A549 treated with CpdA at 1 μM for 4 hours (cell line): ENCODE results near the gene GRIPAP1. TPM values are rescaled to one million over a fixed set of nuclear protein-coding genes. Genes with fewer than 3 reads are reported as not detected.

Source experiments
- total RNA-seq: library from RNA; stranded (reverse); fragments of 200-300 nt; extraction: Qiagen RNA extraction; gene quantifications from 5 replicates; pipeline ENCODE4 v1.2.3, GENCODE V29; 2022; ENCODE audit warnings: low read depth

Gene GRIPAP1, protein sequence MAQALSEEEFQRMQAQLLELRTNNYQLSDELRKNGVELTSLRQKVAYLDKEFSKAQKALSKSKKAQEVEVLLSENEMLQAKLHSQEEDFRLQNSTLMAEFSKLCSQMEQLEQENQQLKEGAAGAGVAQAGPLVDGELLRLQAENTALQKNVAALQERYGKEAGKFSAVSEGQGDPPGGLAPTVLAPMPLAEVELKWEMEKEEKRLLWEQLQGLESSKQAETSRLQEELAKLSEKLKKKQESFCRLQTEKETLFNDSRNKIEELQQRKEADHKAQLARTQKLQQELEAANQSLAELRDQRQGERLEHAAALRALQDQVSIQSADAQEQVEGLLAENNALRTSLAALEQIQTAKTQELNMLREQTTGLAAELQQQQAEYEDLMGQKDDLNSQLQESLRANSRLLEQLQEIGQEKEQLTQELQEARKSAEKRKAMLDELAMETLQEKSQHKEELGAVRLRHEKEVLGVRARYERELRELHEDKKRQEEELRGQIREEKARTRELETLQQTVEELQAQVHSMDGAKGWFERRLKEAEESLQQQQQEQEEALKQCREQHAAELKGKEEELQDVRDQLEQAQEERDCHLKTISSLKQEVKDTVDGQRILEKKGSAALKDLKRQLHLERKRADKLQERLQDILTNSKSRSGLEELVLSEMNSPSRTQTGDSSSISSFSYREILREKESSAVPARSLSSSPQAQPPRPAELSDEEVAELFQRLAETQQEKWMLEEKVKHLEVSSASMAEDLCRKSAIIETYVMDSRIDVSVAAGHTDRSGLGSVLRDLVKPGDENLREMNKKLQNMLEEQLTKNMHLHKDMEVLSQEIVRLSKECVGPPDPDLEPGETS
- total RNA-seq, result 22.2 to 24.2 TPM (median 23.0 TPM) in 5 replicates

DNA sequence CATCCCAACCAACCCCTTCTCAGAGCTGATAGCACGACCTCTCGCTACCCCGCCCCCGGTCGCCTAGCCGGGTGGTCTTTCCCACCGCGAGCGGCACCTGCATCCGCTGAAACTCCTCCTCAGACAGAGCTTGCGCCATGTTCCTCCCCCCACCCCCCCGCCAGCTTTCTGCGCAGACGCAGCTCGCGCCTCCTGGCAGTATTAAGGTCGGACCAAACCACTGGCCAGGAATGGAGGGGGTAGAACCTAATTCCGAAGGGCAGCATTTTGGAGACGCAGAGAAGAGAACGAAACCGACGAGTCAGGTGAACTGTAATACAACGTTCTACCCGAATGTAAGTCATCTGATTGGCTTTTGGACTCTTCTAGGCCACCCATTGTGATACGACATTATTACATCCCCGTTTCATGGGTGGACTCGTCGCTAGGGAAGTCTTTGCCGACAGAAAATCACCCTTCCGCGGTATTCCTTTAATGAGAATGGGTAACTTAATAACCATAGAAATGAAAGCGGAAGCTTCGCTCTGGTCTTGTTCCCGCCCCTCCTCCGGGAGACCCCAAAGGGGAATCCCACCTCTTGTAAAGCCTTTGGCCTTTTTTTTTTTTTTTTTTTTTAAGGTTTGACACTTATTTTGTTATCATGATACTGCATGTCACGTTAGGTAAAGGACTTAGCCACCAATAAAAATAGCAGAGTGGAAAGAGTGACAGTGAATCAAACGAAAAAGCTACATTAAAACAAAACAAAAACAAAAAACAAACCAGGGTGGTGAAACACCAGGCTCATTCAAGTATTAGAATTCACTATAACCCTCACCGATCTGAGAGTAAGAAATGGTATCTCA, at the start of gene GRIPAP1:
TSS of gene GRIPAP1 (minus strand) at position 174 of the 845 bp plus-strand sequence. CDS start at position 139, 35 bp downstream.

DNA sequence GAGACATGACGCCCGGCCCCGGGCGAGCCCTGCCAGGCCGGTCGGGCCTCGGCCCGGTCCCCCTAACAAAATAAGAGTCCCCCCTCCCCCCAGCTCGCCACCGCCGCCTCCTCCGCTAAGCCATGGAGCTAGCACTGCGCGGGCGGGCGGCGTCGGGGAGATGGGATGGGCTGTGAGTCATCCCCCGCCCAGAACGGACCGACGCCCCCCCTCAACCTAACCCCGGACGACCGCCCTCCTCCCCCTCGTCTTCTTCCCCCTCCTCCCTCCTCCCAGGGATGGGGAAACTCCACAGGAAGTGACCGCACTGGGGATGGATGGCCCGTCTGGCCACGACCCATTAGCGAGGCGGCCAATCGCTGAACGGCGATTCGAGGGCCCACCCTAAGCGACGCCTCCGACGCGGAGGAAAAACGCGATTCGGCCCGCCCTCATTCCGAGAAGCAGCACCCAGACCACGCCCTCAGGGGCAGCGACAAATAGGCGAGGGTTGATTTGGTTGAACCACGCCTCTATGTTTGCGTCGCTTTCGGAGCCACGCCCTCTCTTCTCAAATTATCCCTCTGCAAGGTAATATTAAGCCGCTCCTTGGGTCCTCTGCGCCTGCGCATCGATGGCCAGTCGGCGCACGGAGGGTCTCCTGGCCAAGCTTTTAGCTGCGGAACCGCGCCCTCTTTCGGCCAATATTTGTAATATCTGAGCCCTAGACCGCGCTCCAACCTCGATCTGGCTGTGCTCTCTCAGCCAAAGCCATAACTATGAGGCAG, 41.3 kb upstream of the GRIPAP1 start, which contains the start of gene TFE3:
TSS of gene TFE3 (minus strand) at position 138 of the 767 bp plus-strand sequence. CDS start at position 7, 131 bp downstream.

DNA sequence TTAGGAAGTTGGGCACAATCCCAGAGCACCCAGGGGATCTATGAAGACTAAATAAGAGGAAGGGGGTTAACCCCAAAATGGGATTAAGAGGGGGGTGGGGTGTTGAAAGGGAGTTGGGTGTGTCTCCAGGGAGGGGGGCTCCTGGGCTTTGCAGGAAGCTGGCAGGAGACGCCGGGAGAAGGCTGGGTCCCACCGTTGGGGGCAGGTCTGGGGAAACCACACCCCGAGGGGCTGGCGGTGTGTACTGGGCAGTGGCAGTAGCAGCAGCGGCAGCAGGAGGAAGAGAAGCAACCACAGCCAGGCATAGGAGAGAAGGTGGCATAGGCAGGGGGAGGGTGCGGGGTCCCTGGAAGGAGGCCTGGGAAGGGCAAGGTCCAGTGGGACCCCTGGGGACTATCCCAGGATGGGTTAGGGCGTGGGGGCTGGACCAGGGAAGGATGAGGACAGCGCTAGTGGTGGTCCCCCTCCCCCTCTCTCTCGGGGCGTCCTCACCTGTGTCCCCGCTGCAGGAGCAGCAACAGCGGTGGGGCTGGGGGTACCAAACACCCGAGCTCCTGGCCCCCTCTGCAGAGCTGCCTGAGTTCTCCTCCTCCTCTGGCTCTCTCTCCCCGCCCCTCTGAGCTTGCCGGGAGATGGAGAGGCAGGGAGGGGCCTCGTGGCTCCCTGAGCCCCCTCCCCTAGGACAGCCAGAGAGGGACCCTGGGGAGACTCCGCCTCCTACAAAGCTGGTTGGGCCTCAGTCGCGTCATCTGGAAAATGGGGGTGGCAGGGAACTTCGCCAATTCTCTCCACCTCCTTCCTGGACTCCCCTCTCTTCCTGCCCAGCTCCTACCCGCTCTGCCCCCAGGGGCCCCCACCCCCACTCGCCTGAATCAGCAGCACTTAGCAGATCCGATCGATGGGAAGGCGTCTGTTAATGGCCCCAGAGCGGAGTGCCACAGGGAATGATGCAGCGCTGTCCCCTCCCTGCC, 30.5 kb downstream of the GRIPAP1 start, which contains the start of gene KCND1:
TSS of gene KCND1 (minus strand) at position 596 of the 971 bp plus-strand sequence. CDS start 1,573 bp downstream, outside the sequence.

DNA sequence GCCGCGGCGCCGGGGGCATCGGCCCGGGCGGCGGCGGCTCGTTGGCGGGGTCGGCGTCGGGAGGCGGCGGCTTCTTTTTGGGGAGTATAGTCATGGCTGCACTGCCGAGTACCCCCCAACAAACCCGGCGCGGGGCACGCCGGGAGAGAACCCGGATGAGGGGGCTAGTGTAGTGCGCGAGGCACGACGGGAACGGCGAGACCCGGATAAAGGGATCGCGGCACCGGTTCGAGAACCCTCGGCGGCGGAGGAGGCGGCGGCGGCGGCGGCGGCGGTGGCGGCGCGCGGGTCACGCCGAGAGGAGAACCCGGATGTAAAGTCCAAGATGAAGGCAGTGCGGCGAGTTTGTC, 44.6 kb downstream of the GRIPAP1 start, which contains the start of gene OTUD5:
TSS of gene OTUD5 (minus strand) at position 131 of the 350 bp plus-strand sequence. CDS start at position 94, 37 bp downstream.

Other genes with a start within 250 kb of the GRIPAP1 start
- not detected in 5 replicates for gene GLOD5, start 240.5 kb downstream of the GRIPAP1 start, total RNA-seq
- not detected in 5 replicates for gene GATA1, start 215.7 kb downstream of the GRIPAP1 start, total RNA-seq
- gene HDAC6, start 200.2 kb downstream of the GRIPAP1 start, total RNA-seq, result 22.9 to 33.4 TPM (median 29.2 TPM) in 5 replicates
- gene ERAS, start 175.8 kb downstream of the GRIPAP1 start, total RNA-seq, result 0.10 TPM in 1 of 5 replicates, not detected in the others
- 18.4 to 50.4 TPM (median 44.8 TPM) in 5 replicates for gene PCSK1N, start 166.7 kb downstream of the GRIPAP1 start, total RNA-seq
- 80.5 to 110 TPM (median 105 TPM) in 5 replicates for gene TIMM17B, start 104.5 kb downstream of the GRIPAP1 start, total RNA-seq
- gene PQBP1, start 104.3 kb downstream of the GRIPAP1 start, total RNA-seq, result 97.6 to 109 TPM (median 105 TPM) in 5 replicates
- gene SLC35A2, start 90.6 kb downstream of the GRIPAP1 start, total RNA-seq, result 53.9 to 71.3 TPM (median 67.3 TPM) in 5 replicates
- gene PIM2, start 83.2 kb downstream of the GRIPAP1 start, total RNA-seq, result 10.7 to 12.1 TPM (median 11.5 TPM) in 5 replicates
- gene OTUD5, start 44.7 kb downstream of the GRIPAP1 start, total RNA-seq, result 60.6 to 69.6 TPM (median 64.6 TPM) in 5 replicates
- gene KCND1, start 30.4 kb downstream of the GRIPAP1 start, total RNA-seq, result 0.86 to 2.0 TPM (median 1.2 TPM) in 5 replicates
- gene TFE3, start 41.1 kb upstream of the GRIPAP1 start, total RNA-seq, result 49.2 to 63.4 TPM (median 61.8 TPM) in 5 replicates
- 3.2 to 4.7 TPM (median 3.6 TPM) in 5 replicates for gene CCDC120, start 56.7 kb upstream of the GRIPAP1 start, total RNA-seq
- gene PRAF2, start 71.7 kb upstream of the GRIPAP1 start, total RNA-seq, result 32.8 to 48.2 TPM (median 42.6 TPM) in 5 replicates
- 54.9 to 65.6 TPM (median 58.5 TPM) in 5 replicates for gene WDR45, start 77.6 kb upstream of the GRIPAP1 start, total RNA-seq
- gene GPKOW, start 121.5 kb upstream of the GRIPAP1 start, total RNA-seq, result 23.2 to 26.7 TPM (median 24.8 TPM) in 5 replicates
- 2.7 to 3.7 TPM (median 3.1 TPM) in 5 replicates for gene MAGIX, start 160.5 kb upstream of the GRIPAP1 start, total RNA-seq
- 307 to 435 TPM (median 429 TPM) in 5 replicates for gene PLP2, start 169.6 kb upstream of the GRIPAP1 start, total RNA-seq
- gene PRICKLE3, start 184.1 kb upstream of the GRIPAP1 start, total RNA-seq, result 12.7 to 22.2 TPM (median 20.7 TPM) in 5 replicates
- gene SYP, start 197.9 kb upstream of the GRIPAP1 start, total RNA-seq, result 2.4 to 3.6 TPM (median 3.1 TPM) in 5 replicates
- gene CACNA1F, start 231.1 kb upstream of the GRIPAP1 start, total RNA-seq, result not detected in 5 replicates
- gene CCDC22, start 233.2 kb upstream of the GRIPAP1 start, total RNA-seq, result 13.4 to 16.7 TPM (median 16.2 TPM) in 5 replicates